HEK293 (cell line): ENCODE measurements around the gene WAPL.

ENCODE experiments used
- FEZF1 ChIP-seq: fragments of 450-650 bp; formaldehyde crosslinking; IDR thresholded peaks from 2 replicates; pipeline ENCODE4 v1.5.1; 2016; ENCODE audit warnings: missing biosample characterization, missing genetic modification characterization
- KLF9 ChIP-seq: fragments of 450-650 bp; formaldehyde crosslinking; IDR thresholded peaks from 2 replicates; pipeline ENCODE4 v1.5.1; 2016; ENCODE audit warnings: missing biosample characterization, missing genetic modification characterization, low read depth
- MYNN ChIP-seq: fragments of 450-650 bp; formaldehyde crosslinking; IDR thresholded peaks from 2 replicates; pipeline ENCODE4 v1.5.1; 2016; ENCODE audit warnings: missing biosample characterization, missing genetic modification characterization, borderline replicate concordance
- OSR2 ChIP-seq: fragments of 450-650 bp; formaldehyde crosslinking; IDR thresholded peaks from 2 replicates; pipeline ENCODE4 v1.5.1; 2016; ENCODE audit warnings: missing biosample characterization, missing genetic modification characterization
- REST ChIP-seq: fragments of 450-650 bp; formaldehyde crosslinking; IDR thresholded peaks from 2 replicates; pipeline ENCODE4 v1.5.1; 2016; ENCODE audit warnings: missing biosample characterization, missing genetic modification characterization
- YY2 ChIP-seq: fragments of 450-650 bp; formaldehyde crosslinking; IDR thresholded peaks from 2 replicates; pipeline ENCODE4 v1.5.1; 2016; ENCODE audit warnings: missing biosample characterization, missing genetic modification characterization
- ZFP41 ChIP-seq: fragments of 450-650 bp; formaldehyde crosslinking; IDR thresholded peaks from 2 replicates; pipeline ENCODE4 v1.5.1; 2016; ENCODE audit warnings: missing biosample characterization, missing genetic modification characterization, borderline replicate concordance
- ZNF133 ChIP-seq: fragments of 450-650 bp; formaldehyde crosslinking; IDR thresholded peaks from 2 replicates; pipeline ENCODE4 v1.5.1; 2016; ENCODE audit warnings: missing biosample characterization, missing genetic modification characterization
- ZNF169 ChIP-seq: fragments of 450-650 bp; formaldehyde crosslinking; IDR thresholded peaks from 2 replicates; pipeline ENCODE4 v1.5.1; 2016; ENCODE audit warnings: missing biosample characterization, missing genetic modification characterization
- ZNF248 ChIP-seq: fragments of 450-650 bp; formaldehyde crosslinking; IDR thresholded peaks from 2 replicates; pipeline ENCODE4 v1.5.1; 2017; ENCODE audit warnings: missing biosample characterization, missing genetic modification characterization
- ZNF266 ChIP-seq: fragments of 450-650 bp; formaldehyde crosslinking; IDR thresholded peaks from 2 replicates; pipeline ENCODE4 v1.5.1; 2016; ENCODE audit warnings: missing biosample characterization, missing genetic modification characterization, low read depth
- ZNF280C ChIP-seq: fragments of 450-650 bp; formaldehyde crosslinking; IDR thresholded peaks from 2 replicates; pipeline ENCODE4 v1.5.1; 2016; ENCODE audit warnings: missing biosample characterization, missing genetic modification characterization
- ZNF362 ChIP-seq: fragments of 450-650 bp; formaldehyde crosslinking; IDR thresholded peaks from 2 replicates; pipeline ENCODE4 v1.5.1; 2016; ENCODE audit warnings: missing biosample characterization, missing genetic modification characterization
- ZNF366 ChIP-seq: fragments of 450-650 bp; formaldehyde crosslinking; conservative IDR thresholded peaks from 2 replicates; pipeline ENCODE4 v1.5.1; 2016; ENCODE audit warnings: missing biosample characterization, missing genetic modification characterization
- ZNF449 ChIP-seq: fragments of 450-650 bp; formaldehyde crosslinking; IDR thresholded peaks from 2 replicates; pipeline ENCODE4 v1.5.1; 2017; ENCODE audit warnings: missing biosample characterization, mild to moderate bottlenecking, missing genetic modification characterization, moderate library complexity
- ZNF548 ChIP-seq: fragments of 450-650 bp; formaldehyde crosslinking; IDR thresholded peaks from 2 replicates; pipeline ENCODE4 v1.5.1; 2016; ENCODE audit warnings: missing biosample characterization, missing genetic modification characterization
- ZNF549 ChIP-seq: fragments of 450-650 bp; IDR thresholded peaks from 2 replicates; pipeline ENCODE4 v1.5.1; 2018; ENCODE audit warnings: missing biosample characterization, missing genetic modification characterization, mild to moderate bottlenecking, inconsistent platforms, moderate library complexity
- ZNF610 ChIP-seq: fragments of 450-650 bp; formaldehyde crosslinking; IDR thresholded peaks from 2 replicates; pipeline ENCODE4 v1.5.1; 2016; ENCODE audit warnings: missing biosample characterization, missing genetic modification characterization, borderline replicate concordance
- ZNF626 ChIP-seq: fragments of 450-650 bp; sonication (Bioruptor Pico); formaldehyde crosslinking; IDR thresholded peaks from 2 replicates; pipeline ENCODE4 v1.5.1; 2018; ENCODE audit warnings: missing biosample characterization, missing genetic modification characterization, inconsistent platforms
- ZSCAN30 ChIP-seq: fragments of 450-650 bp; IDR thresholded peaks from 2 replicates; pipeline ENCODE4 v1.5.1; 2018; ENCODE audit warnings: missing biosample characterization, mild to moderate bottlenecking, missing genetic modification characterization, moderate library complexity
- TF ChIP-seq, protein P1 (sequence below): fragments of 450-650 bp; formaldehyde crosslinking; IDR thresholded peaks from 2 replicates; pipeline ENCODE4 v1.5.1; 2016; ENCODE audit warnings: missing biosample characterization, missing genetic modification characterization, low read depth
- TF ChIP-seq, protein P2 (sequence below): fragments of 450-650 bp; formaldehyde crosslinking; IDR thresholded peaks from 2 replicates; pipeline ENCODE4 v1.5.1; 2016; ENCODE audit warnings: missing biosample characterization, missing genetic modification characterization

WAPL gene

DNA sequence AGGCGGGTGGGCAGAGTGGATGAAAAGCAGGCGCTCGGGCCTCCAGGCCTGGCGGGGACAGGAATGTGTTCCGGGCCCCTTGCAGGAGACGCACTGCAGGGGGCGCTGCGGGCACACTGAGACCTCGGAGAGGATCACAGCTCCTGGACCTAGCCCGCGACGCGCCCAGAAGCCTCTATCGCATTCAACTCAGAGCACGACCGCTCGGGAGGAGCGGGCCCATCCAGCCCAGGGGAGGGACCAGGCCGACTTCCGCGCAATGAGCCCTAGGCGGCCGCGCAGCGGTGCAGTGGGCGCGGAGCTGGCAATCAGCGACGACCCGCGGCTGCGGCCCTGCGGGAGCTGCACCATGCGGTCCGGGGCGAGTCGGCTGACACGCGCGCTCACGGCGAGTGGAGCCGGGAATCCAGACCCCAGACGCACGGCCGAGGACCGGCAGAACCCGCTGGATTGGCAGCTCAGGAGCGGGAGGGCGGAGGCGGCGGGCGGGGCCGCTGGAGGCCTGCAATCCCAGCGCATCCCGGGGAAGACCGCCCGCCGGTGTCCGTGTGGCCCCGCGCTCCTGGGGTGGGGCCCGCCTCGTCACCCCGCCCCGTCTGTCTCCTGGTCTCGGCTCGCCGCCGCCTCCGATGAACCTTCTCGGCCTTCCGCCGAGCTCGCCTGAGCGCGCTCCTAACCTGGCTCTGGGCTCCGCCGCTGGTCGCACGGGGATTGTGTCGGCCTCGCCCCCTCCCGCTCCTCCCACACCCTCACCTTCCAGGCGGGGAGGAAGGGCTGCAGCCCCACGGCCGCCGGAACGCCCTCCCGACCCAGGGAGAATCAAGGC lies 121.5 kb downstream of the WAPL start (continued):
- TF ChIP-seq, protein P1, sequence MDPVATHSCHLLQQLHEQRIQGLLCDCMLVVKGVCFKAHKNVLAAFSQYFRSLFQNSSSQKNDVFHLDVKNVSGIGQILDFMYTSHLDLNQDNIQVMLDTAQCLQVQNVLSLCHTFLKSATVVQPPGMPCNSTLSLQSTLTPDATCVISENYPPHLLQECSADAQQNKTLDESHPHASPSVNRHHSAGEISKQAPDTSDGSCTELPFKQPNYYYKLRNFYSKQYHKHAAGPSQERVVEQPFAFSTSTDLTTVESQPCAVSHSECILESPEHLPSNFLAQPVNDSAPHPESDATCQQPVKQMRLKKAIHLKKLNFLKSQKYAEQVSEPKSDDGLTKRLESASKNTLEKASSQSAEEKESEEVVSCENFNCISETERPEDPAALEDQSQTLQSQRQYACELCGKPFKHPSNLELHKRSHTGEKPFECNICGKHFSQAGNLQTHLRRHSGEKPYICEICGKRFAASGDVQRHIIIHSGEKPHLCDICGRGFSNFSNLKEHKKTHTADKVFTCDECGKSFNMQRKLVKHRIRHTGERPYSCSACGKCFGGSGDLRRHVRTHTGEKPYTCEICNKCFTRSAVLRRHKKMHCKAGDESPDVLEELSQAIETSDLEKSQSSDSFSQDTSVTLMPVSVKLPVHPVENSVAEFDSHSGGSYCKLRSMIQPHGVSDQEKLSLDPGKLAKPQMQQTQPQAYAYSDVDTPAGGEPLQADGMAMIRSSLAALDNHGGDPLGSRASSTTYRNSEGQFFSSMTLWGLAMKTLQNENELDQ (tag by site-specific recombination) = no peak
- TF ChIP-seq REST (tag by site-specific recombination) (peak; percentile 48; the same call in 1 of the 2 replicates), ZFP41 (tag by site-specific recombination) (no peak), ZNF266 (tag by site-specific recombination) (no peak), ZNF248 (tag by site-specific recombination) (no peak), ZNF626 (tag by site-specific recombination) (no peak; the same call in 1 of the 2 replicates), ZNF169 (no peak), YY2 (tag by site-specific recombination) (no peak), OSR2 (peak; percentile 39; the same call in 1 of the 2 replicates), KLF9 (tag by site-specific recombination) (peak; percentile 75), FEZF1 (tag by site-specific recombination) (no peak), MYNN (no peak), ZNF366 (tag by site-specific recombination) (no peak), ZSCAN30 (tag by site-specific recombination) (peak; percentile 90; the same call in 1 of the 2 replicates), ZNF610 (tag by site-specific recombination) (peak; percentile 58; the same call in 1 of the 2 replicates), ZNF362 (tag by site-specific recombination) (no peak), ZNF548 (tag by site-specific recombination) (no peak), ZNF133 (tag by site-specific recombination) (no peak), ZNF549 (tag by site-specific recombination) (no peak), ZNF280C (tag by site-specific recombination) (no peak), ZNF449 (tag by site-specific recombination) (peak; percentile 55; the same call in 1 of the 2 replicates)
- TF ChIP-seq, protein P2, sequence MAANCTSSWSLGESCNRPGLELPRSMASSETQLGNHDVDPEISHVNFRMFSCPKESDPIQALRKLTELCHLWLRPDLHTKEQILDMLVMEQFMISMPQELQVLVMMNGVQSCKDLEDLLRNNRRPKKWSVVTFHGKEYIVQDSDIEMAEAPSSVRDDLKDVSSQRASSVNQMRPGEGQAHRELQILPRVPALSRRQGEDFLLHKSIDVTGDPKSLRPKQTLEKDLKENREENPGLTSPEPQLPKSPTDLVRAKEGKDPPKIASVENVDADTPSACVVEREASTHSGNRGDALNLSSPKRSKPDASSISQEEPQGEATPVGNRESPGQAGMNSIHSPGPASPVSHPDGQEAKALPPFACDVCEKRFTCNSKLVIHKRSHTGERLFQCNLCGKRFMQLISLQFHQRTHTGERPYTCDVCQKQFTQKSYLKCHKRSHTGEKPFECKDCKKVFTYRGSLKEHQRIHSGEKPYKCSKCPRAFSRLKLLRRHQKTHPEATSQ (tag by site-specific recombination) = peak; percentile 93
